ENCODE data around the gene PAK6.

GRCh38 chr15:40245666-40246450 is 7.0 kb downstream of the PAK6 start:
- TF ChIP-seq TEAD4 (IDR thresholded peaks at IDR 0.05; ENCODE audit: borderline replicate concordance, insufficient read depth) (no peak), CTCF (IDR thresholded peaks at IDR 0.05) (no peak), REST (IDR thresholded peaks at IDR 0.05; ENCODE audit: low read depth, low read length) (no peak), ELF1 (IDR thresholded peaks at IDR 0.05) (no peak), USF2 (IDR thresholded peaks at IDR 0.05; ENCODE audit: borderline replicate concordance, low read depth, low read length) (no peak), POLR2AphosphoS5 (IDR thresholded peaks at IDR 0.05; ENCODE audit: low read depth, low read length) (no peak), EZH2phosphoT487 (IDR thresholded peaks at IDR 0.05; ENCODE audit: borderline replicate concordance, low read depth) (no peak), ZBTB33 (IDR thresholded peaks at IDR 0.05; ENCODE audit: borderline replicate concordance, low read depth) (no peak), GABPA (IDR thresholded peaks at IDR 0.05; ENCODE audit: low read depth) (no peak), SIN3A (IDR thresholded peaks at IDR 0.05; ENCODE audit: borderline replicate concordance, low read depth, low read length) (no peak), RAD21 (IDR thresholded peaks at IDR 0.05; ENCODE audit: low read length) (no peak), RXRA (IDR thresholded peaks at IDR 0.05; ENCODE audit: borderline replicate concordance, low read depth) (no peak), NRF1 (IDR thresholded peaks at IDR 0.05; ENCODE audit: low read depth, low read length) (no peak), NFIC (IDR thresholded peaks at IDR 0.05; ENCODE audit: borderline replicate concordance) (no peak)
